AG10803 (cell line): ENCODE data around the gene RERE.

ENCODE experiments used
- DNase-seq: peaks from one replicate; pipeline ENCODE4 v3.0.0; 2010; ENCODE audit warnings: low read depth
- H3K4me3 ChIP-seq: 2 replicates; pipeline ENCODE4 v1.5.1; 2011; ENCODE audit warnings: mild to moderate bottlenecking, low read length, control low read depth
- TF ChIP-seq, protein P1 (sequence below): conservative IDR thresholded peaks from 2 replicates; pipeline ENCODE4 v1.5.1; 2011; ENCODE audit warnings: mild to moderate bottlenecking, low read length, control low read depth, inconsistent platforms

The RERE gene

DNA sequence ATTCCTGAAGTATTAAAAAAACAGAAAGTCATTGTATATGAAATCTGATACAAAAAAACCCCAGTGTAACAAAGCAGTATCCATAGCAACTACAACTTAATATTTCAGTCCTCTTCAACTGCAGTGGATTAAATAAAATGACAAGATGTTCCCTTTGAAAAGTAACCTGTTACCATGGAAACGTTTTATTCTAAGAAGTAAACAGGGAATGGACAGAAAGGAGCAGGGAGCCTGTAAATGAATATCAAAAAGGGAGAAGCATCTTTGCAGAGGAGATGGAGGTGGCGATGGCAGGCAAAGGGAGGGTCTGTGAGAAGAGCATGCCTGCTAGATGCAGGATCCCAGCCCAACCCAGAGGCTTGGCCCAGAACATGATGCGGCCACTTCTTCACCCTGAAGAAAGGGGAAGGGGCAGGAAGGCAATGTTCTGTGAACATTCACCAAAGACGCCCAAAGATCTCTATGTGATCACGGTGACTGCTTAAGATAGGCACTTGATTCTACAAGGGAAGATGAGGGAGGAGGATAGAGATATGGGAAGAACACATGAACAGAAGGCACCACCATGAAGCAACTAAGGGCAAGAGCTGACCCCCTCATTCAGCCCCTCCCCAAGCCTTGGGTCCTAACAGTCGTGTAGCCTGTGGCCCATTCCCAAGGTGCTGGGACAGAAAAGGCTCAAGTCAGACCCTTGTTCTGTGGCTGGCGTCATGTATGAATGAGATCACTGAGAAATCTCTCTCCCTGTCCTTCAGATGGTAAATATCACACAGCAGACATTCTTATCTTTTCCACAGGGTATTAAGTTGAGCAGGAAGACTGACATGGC lies 299.6 kb downstream of the RERE start:
- no peak overlapping the region for H3K4me3 ChIP-seq
- DNase-seq, result peak; percentile 47
- TF ChIP-seq, protein P1, sequence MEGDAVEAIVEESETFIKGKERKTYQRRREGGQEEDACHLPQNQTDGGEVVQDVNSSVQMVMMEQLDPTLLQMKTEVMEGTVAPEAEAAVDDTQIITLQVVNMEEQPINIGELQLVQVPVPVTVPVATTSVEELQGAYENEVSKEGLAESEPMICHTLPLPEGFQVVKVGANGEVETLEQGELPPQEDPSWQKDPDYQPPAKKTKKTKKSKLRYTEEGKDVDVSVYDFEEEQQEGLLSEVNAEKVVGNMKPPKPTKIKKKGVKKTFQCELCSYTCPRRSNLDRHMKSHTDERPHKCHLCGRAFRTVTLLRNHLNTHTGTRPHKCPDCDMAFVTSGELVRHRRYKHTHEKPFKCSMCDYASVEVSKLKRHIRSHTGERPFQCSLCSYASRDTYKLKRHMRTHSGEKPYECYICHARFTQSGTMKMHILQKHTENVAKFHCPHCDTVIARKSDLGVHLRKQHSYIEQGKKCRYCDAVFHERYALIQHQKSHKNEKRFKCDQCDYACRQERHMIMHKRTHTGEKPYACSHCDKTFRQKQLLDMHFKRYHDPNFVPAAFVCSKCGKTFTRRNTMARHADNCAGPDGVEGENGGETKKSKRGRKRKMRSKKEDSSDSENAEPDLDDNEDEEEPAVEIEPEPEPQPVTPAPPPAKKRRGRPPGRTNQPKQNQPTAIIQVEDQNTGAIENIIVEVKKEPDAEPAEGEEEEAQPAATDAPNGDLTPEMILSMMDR, result no peak

DNA sequence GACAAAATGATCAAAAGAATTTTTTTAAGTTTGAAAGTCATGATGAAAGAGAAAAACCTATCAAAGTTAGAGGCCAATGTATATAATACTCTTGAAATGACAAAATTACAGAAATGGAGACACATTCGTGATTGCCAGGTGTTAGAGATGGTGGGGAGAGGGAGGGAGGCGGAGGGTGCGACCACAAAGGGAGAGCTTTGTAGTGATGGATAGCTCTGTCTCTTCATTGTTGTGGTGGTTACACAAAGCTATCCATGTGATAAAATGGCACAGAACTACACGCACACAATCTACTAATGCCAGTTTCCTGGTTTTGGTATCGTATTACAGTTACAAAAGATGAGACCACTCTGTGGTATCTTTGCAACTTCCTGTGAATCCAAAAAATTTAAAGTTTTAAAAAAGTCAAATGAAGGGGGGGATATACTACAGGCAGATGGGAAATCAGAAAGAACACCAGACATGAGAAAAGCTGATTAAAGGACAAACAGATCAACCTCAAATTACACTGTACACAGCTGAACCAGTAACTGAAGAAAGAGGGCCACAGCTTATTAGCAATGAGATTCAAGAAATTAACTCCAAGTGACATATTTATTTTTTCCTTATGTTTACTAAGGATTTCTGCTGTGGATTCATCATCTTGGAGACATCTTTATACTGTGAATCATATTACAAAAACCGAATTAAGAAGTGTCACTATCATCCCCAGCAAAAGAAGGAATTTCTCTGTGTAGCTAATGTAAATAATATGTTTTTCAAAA lies 300.5 kb downstream of the RERE start:
- peak; percentile 62 for DNase-seq
- no peak overlapping the region for H3K4me3 ChIP-seq

DNA sequence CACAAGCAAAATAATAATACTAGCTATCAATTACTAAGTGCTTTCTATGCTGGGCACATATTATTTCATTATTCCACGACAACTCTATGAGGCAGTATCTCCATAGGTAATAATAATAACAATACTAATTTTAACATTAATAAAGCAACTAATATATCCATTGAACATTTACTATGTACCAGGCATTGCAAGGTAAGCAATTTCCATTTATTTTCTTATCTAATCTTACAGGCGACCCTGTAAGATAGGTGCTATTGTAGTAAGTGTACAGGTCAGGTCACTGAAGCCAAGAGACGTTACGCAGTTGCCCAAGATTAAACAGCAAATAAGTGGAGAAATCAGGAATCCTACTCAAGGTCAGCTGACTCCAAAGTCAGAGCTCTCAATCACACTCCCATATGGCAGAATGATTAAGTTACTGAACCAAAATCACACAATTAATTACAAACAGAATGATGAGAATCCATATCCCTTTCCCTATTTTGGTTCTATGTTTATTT lies 301.1 kb downstream of the RERE start:
- no peak overlapping the region for H3K4me3 ChIP-seq
- no peak for DNase-seq
- TF ChIP-seq, protein P1, result no peak

More for the DNA sequence above, 300.5 kb downstream of the RERE start:
- TF ChIP-seq, protein P1, result no peak

DNA sequence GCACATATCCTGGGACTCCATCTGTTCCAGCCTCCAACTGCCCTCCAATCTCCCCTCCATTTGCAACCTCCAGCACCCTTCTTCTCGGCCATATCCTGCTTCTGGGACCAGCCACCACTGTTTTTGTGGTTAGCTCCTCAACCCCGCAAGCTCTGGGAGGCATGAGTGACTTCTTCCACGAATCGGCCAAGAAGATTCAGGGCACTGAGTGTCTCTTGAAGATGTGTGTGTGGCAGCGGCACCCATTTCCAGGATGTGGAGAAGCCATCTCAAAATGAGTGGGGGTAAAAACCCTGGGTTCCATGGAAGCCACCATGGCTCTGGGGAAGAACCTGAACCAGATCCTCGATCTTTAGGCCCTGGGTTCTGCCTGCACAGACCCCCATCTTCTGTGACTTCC lies 304.9 kb downstream of the RERE start:
- no peak for DNase-seq
- H3K4me3 ChIP-seq, result no peak overlapping the region
- TF ChIP-seq, protein P1, result no peak

DNA sequence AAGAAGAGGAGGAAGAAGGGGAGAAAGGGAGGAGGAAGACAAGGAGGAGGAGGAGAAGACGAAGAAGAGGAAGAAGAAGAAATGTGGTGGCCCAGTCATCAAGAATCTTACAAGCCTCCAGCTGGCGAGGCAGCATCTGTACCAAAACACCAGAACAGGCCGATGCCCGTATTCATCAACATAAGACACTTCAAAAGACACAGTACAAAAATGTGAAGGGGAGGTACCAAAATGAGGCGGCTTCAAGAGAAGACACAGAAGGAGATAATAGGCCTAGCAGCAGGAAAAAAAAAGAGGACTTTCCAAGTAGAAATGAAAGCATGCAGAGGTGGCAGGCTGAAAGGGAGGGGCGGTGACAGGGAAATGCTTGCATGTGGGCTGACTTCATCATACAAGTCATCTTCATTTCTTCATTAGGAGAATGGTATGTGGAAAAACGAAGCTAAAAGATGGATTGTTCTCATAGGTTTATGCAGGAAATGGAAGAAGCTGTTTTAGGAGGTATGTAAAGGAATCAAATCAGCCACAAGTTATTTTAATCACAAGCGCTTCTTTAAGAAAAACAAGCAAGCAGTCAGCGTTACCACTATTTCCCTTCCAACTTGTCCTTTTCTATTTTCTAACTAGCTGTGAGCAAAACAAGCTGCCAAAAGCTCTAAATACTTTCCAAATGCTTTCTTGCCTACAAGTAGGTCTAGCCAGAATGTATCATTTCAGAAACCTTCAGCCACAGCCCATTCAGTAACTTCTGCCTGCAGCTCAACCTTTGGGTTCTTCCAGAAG lies 307.2 kb downstream of the RERE start:
- TF ChIP-seq, protein P1, result no peak
- peak; percentile 94 for DNase-seq
- peak overlapping the region; percentile 46 for H3K4me3 ChIP-seq

DNA sequence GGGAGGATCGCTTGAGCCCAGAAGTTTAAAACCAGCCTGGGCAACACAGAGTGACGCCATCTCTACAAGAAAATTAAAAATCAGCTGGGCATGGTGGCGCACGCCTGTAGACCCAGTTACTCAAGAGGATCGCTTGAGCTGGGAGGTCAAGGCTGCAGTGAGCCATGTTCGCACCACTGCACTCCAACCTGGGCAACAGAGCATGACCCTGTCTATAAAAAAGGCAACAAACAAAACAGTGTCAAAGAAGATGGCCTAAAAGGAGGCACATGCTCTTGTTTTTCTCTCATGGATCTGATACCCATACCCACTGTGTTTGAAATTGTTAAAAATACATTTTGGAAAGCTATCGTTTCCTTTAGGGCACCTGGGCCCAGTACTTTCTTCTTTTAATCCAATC lies 307.9 kb downstream of the RERE start:
- no peak for DNase-seq
- TF ChIP-seq, protein P1, result no peak
- H3K4me3 ChIP-seq, result peak overlapping the region; percentile 46
